Lower lobe of right lung (tissue), 2 donors: ENCODE data around the gene BAHD1. TPM values are rescaled to one million over a fixed set of nuclear protein-coding genes. Genes with fewer than 3 reads are reported as not detected.

ENCODE experiments used
- ATAC-seq, 2 donors: fragments of 200-7000 bp; cut with Tn5 transposase; one replicate each; pipeline ENCODE4 v1.9.1; 2020 to 2022; ENCODE audit warnings: mild to moderate bottlenecking in 2 of 2, moderate library complexity in 2 of 2
- DNase-seq: peaks from one replicate; pipeline ENCODE4 v3.0.0-alpha.2; 2020
- H3K27ac ChIP-seq: fragments of 200-600 bp; one replicate; pipeline ENCODE4 v1.8.0; 2022
- H3K27me3 ChIP-seq: fragments of 200-600 bp; one replicate; pipeline ENCODE4 v1.8.0; 2022; ENCODE audit warnings: low read depth
- H3K36me3 ChIP-seq: fragments of 200-600 bp; one replicate; pipeline ENCODE4 v1.8.0; 2022; ENCODE audit warnings: mild to moderate bottlenecking
- H3K4me1 ChIP-seq: fragments of 200-600 bp; one replicate; pipeline ENCODE4 v1.8.0; 2022
- H3K4me3 ChIP-seq: fragments of 200-600 bp; one replicate; pipeline ENCODE4 v1.8.0; 2022; ENCODE audit warnings: mild to moderate bottlenecking
- H3K9me3 ChIP-seq: fragments of 200-600 bp; one replicate; pipeline ENCODE4 v1.8.0; 2022
- intact Hi-C: fragments of 100-400 bp; cut with DNase I; formaldehyde crosslinking; loops from one replicate; pipeline ENCODE4 v1.11.0; 2022
- total RNA-seq: library from RNA; stranded (reverse); fragmentation: NEBNext Ultra II Directional; extraction: Animal tissue kit (Norgen Biotek cat#: 25700); gene quantifications from one replicate; pipeline ENCODE4 v1.2.1, GENCODE V29; 2021
- TF ChIP-seq, protein P1 (sequence below): fragments of 200-600 bp; IDR thresholded peaks from one replicate; pipeline ENCODE4 v1.8.0; 2022; ENCODE audit warnings: antibody characterized with exemption, mild to moderate bottlenecking
- donor health status: DM: no; HTN: yes; CAD: no; lungs with severe emphysema.

The BAHD1 gene
- total RNA-seq, 1 donor from 2014 or later, result 23.9 TPM

DNA sequence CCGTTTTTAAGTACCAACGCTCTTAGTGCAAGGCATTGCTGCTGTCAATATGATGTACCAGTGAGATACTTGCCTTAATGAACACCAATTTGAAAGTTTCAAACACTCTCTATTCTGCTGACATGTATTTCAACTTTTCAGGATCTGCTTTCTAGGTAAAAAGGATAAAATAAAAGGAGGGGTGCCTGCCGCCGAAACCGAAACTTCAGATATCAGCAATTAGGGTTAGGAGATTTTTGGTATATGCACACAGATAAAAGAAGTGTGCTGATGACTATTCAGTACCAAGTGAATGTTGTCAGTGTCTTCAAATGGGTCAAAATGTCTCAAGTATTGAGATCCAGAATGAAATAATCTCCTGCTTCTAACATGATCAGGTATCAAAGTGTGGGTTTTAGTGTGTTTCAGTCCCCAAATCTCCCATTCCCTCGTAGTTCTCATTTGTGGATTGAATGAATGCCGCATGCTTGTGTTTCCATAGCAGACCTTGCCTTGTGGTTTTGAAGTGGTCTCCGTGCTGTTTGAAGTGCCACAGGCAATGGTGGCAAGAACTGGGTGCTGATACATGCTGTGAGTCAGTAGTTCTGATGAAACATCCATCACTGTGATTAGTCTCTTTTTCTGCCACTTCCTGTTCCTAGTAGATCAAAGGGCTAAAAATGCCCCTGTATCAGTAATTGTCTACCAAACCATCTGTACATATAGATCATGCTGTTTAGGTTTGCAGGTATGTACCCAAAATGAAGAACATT lies 52.5 kb downstream of the BAHD1 start:
- intact Hi-C loops, result no loop called here
- TF ChIP-seq, protein P1, sequence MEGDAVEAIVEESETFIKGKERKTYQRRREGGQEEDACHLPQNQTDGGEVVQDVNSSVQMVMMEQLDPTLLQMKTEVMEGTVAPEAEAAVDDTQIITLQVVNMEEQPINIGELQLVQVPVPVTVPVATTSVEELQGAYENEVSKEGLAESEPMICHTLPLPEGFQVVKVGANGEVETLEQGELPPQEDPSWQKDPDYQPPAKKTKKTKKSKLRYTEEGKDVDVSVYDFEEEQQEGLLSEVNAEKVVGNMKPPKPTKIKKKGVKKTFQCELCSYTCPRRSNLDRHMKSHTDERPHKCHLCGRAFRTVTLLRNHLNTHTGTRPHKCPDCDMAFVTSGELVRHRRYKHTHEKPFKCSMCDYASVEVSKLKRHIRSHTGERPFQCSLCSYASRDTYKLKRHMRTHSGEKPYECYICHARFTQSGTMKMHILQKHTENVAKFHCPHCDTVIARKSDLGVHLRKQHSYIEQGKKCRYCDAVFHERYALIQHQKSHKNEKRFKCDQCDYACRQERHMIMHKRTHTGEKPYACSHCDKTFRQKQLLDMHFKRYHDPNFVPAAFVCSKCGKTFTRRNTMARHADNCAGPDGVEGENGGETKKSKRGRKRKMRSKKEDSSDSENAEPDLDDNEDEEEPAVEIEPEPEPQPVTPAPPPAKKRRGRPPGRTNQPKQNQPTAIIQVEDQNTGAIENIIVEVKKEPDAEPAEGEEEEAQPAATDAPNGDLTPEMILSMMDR, result no peak
- H3K4me1 ChIP-seq, result no peaks in the 10 kb centered on the region
- H3K27ac ChIP-seq, result no peak overlapping the region
- no peaks in the 10 kb centered on the region for H3K27me3 ChIP-seq
- peak; percentile 65 to 71 for ATAC-seq
- H3K36me3 ChIP-seq, result no peaks in the 10 kb centered on the region
- H3K4me3 ChIP-seq, result no peak overlapping the region
- no peaks in the 10 kb centered on the region for H3K9me3 ChIP-seq
- DNase-seq, result no peak

DNA sequence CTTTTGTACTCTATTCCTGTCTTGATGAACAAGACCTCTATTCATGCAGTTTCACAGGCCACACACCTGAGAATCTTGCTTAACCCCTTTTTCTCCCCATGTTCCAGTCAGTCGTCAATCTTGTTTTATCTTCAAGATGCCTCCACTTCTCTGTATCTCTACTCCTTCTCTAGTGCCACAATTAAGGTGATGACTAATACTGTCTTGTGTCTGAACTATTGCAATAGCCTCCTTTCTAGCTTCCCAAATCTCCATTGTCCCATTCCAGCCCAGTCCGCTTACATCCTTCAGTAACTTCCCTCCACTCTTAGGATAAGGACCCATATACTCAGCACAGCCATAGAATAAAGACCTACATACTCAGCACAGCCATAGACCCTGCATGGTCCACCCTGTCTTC lies 54.8 kb downstream of the BAHD1 start:
- H3K27me3 ChIP-seq, result no peaks in the 10 kb centered on the region
- no peaks in the 10 kb centered on the region for H3K36me3 ChIP-seq
- no peak for ATAC-seq
- TF ChIP-seq, protein P1, result no peak
- DNase-seq, result no peak
- intact Hi-C loops, result no loop called here
- no peak overlapping the region for H3K27ac ChIP-seq
- no peaks in the 10 kb centered on the region for H3K4me1 ChIP-seq
- H3K4me3 ChIP-seq, result no peak overlapping the region
- H3K9me3 ChIP-seq, result no peaks in the 10 kb centered on the region

DNA sequence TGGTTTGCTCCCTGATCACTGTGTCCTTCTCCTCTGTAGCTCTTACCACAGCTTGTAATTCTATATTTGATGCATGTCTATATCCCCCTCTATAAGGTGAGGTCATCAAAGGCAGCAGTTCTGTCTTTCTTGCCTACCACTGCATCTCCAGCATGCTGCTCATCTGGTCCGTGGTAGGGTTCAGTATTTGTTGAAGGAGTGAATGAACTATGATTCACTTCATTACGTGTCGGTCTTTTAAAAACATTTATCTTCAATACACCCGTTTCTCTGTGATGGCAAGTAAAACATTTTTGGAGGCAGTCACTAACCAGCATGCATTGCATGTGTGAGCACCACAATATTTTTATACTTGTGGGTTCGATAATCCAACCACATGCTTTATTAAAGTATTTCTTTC lies 57.7 kb downstream of the BAHD1 start:
- ATAC-seq (no peak), DNase-seq (no peak)
- no peaks in the 10 kb centered on the region for H3K4me1 ChIP-seq
- no peak overlapping the region for H3K4me3 ChIP-seq
- TF ChIP-seq, protein P1, result no peak
- no peaks in the 10 kb centered on the region for H3K9me3 ChIP-seq
- no peaks in the 10 kb centered on the region for H3K27me3 ChIP-seq
- no peak overlapping the region for H3K27ac ChIP-seq
- intact Hi-C loops, result no loop called here
- H3K36me3 ChIP-seq, result no peaks in the 10 kb centered on the region

DNA sequence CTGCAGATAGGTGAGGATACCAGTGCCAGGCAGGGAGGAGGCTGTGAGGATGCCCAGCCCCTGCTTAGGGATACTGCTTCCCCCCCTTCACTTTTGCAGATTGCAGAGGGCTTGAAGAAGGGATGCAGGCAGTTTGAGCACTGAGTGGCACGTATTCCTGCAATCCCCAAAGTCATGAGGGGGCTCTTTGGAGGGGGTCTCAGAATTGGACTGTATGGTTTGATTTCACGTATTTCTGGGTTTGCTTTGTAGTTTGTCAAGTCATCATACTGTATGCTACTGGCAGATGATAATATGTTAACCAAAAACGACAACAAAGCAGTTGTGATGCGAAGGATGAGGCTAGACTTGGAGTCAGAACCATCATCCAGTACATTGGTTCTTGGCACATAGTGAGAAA lies 58.1 kb downstream of the BAHD1 start:
- Histone ChIP-seq H3K9me3 (no peaks in the 10 kb centered on the region), H3K27ac (no peak overlapping the region), H3K27me3 (no peaks in the 10 kb centered on the region), H3K4me1 (no peaks in the 10 kb centered on the region), H3K36me3 (no peaks in the 10 kb centered on the region), H3K4me3 (no peak overlapping the region)
- intact Hi-C loops, result no loop called here
- ATAC-seq (no peak), DNase-seq (no peak)
- TF ChIP-seq, protein P1, result no peak

DNA sequence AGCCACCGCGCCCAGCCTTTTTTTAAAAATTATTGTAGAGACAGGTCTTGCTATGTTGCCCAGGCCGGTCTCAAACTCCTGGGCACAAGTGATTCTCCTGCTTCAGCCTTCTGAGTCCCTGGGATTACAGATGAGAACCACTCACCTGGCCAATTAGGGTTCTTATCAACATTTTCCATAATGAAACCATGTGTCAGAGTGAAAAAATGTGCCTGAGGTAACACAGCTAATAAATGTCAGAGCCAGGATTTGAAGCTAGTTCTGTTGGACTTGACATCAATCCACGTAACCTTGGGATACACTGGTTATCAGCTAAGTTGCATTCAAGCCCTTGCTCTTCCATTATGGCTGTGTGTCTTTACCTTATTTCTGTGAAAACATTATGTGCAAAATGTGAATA lies 59.2 kb downstream of the BAHD1 start:
- peaks cover 3% of the 10 kb centered on the region for H3K27me3 ChIP-seq
- TF ChIP-seq, protein P1, result no peak
- intact Hi-C loops, result no loop called here
- H3K9me3 ChIP-seq, result no peaks in the 10 kb centered on the region
- H3K4me1 ChIP-seq, result no peaks in the 10 kb centered on the region
- no peak overlapping the region for H3K4me3 ChIP-seq
- no peak for ATAC-seq
- no peak for DNase-seq
- H3K36me3 ChIP-seq, result no peaks in the 10 kb centered on the region
- H3K27ac ChIP-seq, result no peak overlapping the region
